Measurements from ENCODE around the gene PUSL1.

DNA sequence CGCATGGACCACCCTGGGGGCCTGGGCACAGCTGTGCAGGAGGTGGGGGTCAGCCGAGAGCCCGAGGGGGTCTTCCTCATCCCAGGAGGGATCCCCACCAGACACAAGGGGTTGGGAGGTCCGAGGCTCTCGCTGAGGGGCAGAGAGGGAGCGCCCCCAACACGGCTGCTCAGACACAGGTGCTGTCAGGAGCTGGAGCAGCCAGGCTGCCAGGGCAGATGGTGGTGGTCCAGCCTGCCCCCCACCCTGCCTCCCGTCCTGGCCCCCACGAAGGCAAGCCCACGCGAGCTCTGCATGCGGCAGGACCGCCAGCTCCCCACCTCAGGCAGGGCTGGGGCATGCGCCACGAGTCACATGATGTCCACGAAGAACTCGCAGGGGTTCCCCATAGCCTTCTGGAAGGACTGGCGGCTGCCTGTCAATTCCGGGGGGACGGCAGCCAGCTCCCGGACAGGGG lies 27.4 kb downstream of the PUSL1 start:
- TF ChIP-seq, protein P1, sequence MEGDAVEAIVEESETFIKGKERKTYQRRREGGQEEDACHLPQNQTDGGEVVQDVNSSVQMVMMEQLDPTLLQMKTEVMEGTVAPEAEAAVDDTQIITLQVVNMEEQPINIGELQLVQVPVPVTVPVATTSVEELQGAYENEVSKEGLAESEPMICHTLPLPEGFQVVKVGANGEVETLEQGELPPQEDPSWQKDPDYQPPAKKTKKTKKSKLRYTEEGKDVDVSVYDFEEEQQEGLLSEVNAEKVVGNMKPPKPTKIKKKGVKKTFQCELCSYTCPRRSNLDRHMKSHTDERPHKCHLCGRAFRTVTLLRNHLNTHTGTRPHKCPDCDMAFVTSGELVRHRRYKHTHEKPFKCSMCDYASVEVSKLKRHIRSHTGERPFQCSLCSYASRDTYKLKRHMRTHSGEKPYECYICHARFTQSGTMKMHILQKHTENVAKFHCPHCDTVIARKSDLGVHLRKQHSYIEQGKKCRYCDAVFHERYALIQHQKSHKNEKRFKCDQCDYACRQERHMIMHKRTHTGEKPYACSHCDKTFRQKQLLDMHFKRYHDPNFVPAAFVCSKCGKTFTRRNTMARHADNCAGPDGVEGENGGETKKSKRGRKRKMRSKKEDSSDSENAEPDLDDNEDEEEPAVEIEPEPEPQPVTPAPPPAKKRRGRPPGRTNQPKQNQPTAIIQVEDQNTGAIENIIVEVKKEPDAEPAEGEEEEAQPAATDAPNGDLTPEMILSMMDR (conservative IDR thresholded peaks at IDR 0.05; ENCODE audit: low read length): no peak
- TF ChIP-seq EZH2phosphoT487 (IDR thresholded peaks at IDR 0.05; ENCODE audit: borderline replicate concordance, low read depth, low read length): no peak
